ENCODE data around the gene OPCML. TPM values are rescaled to one million over a fixed set of nuclear protein-coding genes. Genes with fewer than 3 reads are reported as not detected.

OPCML gene
- total RNA-seq, 1 experiment from 2014 or later, result not detected

DNA sequence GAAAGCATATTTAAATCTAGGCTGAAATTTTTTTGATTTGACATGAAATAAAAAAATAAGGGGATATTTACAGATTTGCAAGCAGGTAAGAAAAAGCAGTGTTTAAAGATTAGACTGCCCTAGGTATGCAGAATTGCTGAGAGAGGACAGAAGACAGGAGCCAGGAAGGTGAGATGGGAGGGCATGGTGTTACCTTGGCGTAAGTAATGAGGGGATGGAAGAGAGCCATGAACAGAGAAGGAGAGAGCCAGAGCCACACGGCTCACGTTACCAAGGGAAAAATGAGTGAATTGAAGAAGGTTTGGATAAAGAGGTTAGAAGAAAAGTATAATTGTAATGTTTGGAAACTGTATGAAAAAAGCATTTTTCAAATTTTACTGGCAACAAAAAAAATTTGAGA, 904.3 kb downstream of the OPCML start:
- H3K4me3 ChIP-seq (ENCODE audit: low read depth in 2 of 2, low read length in 2 of 2), result no peak overlapping the region
- H3K27me3 ChIP-seq (ENCODE audit: control insufficient read depth, insufficient read depth, low read length), result no peaks in the 10 kb centered on the region
- no TSS peak for BruUV-seq (replicated peaks)
- DNase-seq (ENCODE audit: low read depth, low spot score) (no peak), ATAC-seq (no peak)
- no peaks in the 10 kb centered on the region for H3K4me1 ChIP-seq (ENCODE audit: control insufficient read depth, insufficient read depth, low read length)
- ChIA-PET POLR2A (no interaction called here), CTCF (no interaction called here)
- no peak for TF ChIP-seq TCF7L2 (IDR thresholded peaks at IDR 0.05; ENCODE audit: low read depth, low read length)
- no peak for TF ChIP-seq REST (IDR thresholded peaks at IDR 0.05; ENCODE audit: insufficient read depth in 1 of 2, low read depth in 2 of 2, low read length in 1 of 2)
- no peak for TF ChIP-seq CTCF (IDR thresholded peaks at IDR 0.05)
- no peak for TF ChIP-seq POLR2AphosphoS5 (IDR thresholded peaks at IDR 0.05; ENCODE audit: low read depth, low read length)
- no peak for TF ChIP-seq SIN3A (IDR thresholded peaks at IDR 0.05; ENCODE audit: borderline replicate concordance, insufficient read depth, low read depth, low read length)
- no peaks in the 10 kb centered on the region; the same call in 1 of the 2 replicates for H3K9me3 ChIP-seq (ENCODE audit: control insufficient read depth, insufficient read depth, low read depth, low read length)
- H3K27ac ChIP-seq (ENCODE audit: low read length), result no peak overlapping the region
- in situ Hi-C loops (cut with HindIII; ENCODE audit: low pct_unique_long_range_greater_than_20kb, low sequenced_read_pairs), result no loop called here
- intact Hi-C loops (cut with micrococcal nuclease; ENCODE audit: unreplicated experiment), result no loop called here
- no peaks in the 10 kb centered on the region for H3K36me3 ChIP-seq (ENCODE audit: control insufficient read depth, insufficient read depth, low read length)

- no peak overlapping the region for H3K4me3 ChIP-seq (ENCODE audit: low read depth in 2 of 2, low read length in 2 of 2)
- ChIA-PET POLR2A (no interaction called here), CTCF (interaction anchor here (0.6 kb wide), 1 partner anchor 160 kb away, joined by 4 read pairs; no protein-coding TSS in a partner anchor)
- in situ Hi-C loops (cut with HindIII; ENCODE audit: low pct_unique_long_range_greater_than_20kb, low sequenced_read_pairs), result no loop called here
- BruUV-seq (replicated peaks), result no TSS peak
- no peaks in the 10 kb centered on the region for H3K27me3 ChIP-seq (ENCODE audit: control insufficient read depth, insufficient read depth, low read length)
- TF ChIP-seq SIN3A (IDR thresholded peaks at IDR 0.05; ENCODE audit: borderline replicate concordance, insufficient read depth, low read depth, low read length), result no peak
- no peak for TF ChIP-seq POLR2AphosphoS5 (IDR thresholded peaks at IDR 0.05; ENCODE audit: low read depth, low read length)
- TF ChIP-seq CTCF (IDR thresholded peaks at IDR 0.05), result no peak
- TF ChIP-seq TCF7L2 (IDR thresholded peaks at IDR 0.05; ENCODE audit: low read depth, low read length), result no peak
- TF ChIP-seq REST (IDR thresholded peaks at IDR 0.05; ENCODE audit: insufficient read depth in 1 of 2, low read depth in 2 of 2, low read length in 1 of 2), result no peak
- DNase-seq (ENCODE audit: low read depth, low spot score) (no peak), ATAC-seq (no peak)
- no peaks in the 10 kb centered on the region for H3K4me1 ChIP-seq (ENCODE audit: control insufficient read depth, insufficient read depth, low read length)
- H3K36me3 ChIP-seq (ENCODE audit: control insufficient read depth, insufficient read depth, low read length), result no peaks in the 10 kb centered on the region
- intact Hi-C loops (cut with micrococcal nuclease; ENCODE audit: unreplicated experiment), result no loop called here
- no peaks in the 10 kb centered on the region; the same call in 1 of the 2 replicates for H3K9me3 ChIP-seq (ENCODE audit: control insufficient read depth, insufficient read depth, low read depth, low read length)
- H3K27ac ChIP-seq (ENCODE audit: low read length), result no peak overlapping the region
Measured at GRCh38 chr11:132626446-132626845, 905.9 kb downstream of the OPCML start.
